ENCODE results near the gene SMIM24.

The SMIM24 gene

GRCh38 chr19:3474614-3475013 is 5.7 kb downstream of the SMIM24 start:
- Histone ChIP-seq H3K4me1 (ENCODE audit: control insufficient read depth, insufficient read depth, low read length) (peaks cover 32% of the 10 kb centered on the region), H3K4me3 (ENCODE audit: low read length) (no peak overlapping the region), H3K36me3 (ENCODE audit: control insufficient read depth, insufficient read depth, low read length) (no peaks in the 10 kb centered on the region), H3K9me3 (ENCODE audit: control insufficient read depth, low read length) (no peaks in the 10 kb centered on the region), H3K27me3 (ENCODE audit: control insufficient read depth, insufficient read depth, low read length) (no peaks in the 10 kb centered on the region), H3K9ac (ENCODE audit: low read length) (no peak overlapping the region)

GRCh38 chr19:3474010-3474409 is 6.3 kb downstream of the SMIM24 start:
- Histone ChIP-seq H3K4me1 (ENCODE audit: control insufficient read depth, insufficient read depth, low read length) (peaks cover 26% of the 10 kb centered on the region), H3K27me3 (ENCODE audit: control insufficient read depth, insufficient read depth, low read length) (no peaks in the 10 kb centered on the region), H3K9me3 (ENCODE audit: control insufficient read depth, low read length) (no peaks in the 10 kb centered on the region), H3K36me3 (ENCODE audit: control insufficient read depth, insufficient read depth, low read length) (no peaks in the 10 kb centered on the region), H3K9ac (ENCODE audit: low read length) (no peak overlapping the region), H3K4me3 (ENCODE audit: low read length) (no peak overlapping the region)

- Histone ChIP-seq H3K27me3 (ENCODE audit: control insufficient read depth, insufficient read depth, low read length) (no peaks in the 10 kb centered on the region), H3K4me3 (ENCODE audit: low read length) (no peak overlapping the region), H3K9ac (ENCODE audit: low read length) (no peak overlapping the region), H3K9me3 (ENCODE audit: control insufficient read depth, low read length) (no peaks in the 10 kb centered on the region), H3K4me1 (ENCODE audit: control insufficient read depth, insufficient read depth, low read length) (peaks cover 25% of the 10 kb centered on the region), H3K36me3 (ENCODE audit: control insufficient read depth, insufficient read depth, low read length) (no peaks in the 10 kb centered on the region)
Measured at GRCh38 chr19:3471954-3472655, 8.2 kb downstream of the SMIM24 start.

GRCh38 chr19:3470500-3471128 is 9.7 kb downstream of the SMIM24 start:
- Histone ChIP-seq H3K36me3 (ENCODE audit: control insufficient read depth, insufficient read depth, low read length) (no peaks in the 10 kb centered on the region), H3K4me1 (ENCODE audit: control insufficient read depth, insufficient read depth, low read length) (peaks cover 25% of the 10 kb centered on the region), H3K9ac (ENCODE audit: low read length) (no peak overlapping the region), H3K9me3 (ENCODE audit: control insufficient read depth, low read length) (no peaks in the 10 kb centered on the region), H3K4me3 (ENCODE audit: low read length) (no peak overlapping the region), H3K27me3 (ENCODE audit: control insufficient read depth, insufficient read depth, low read length) (no peaks in the 10 kb centered on the region)

GRCh38 chr19:3469638-3470499 is 10.5 kb downstream of the SMIM24 start:
- H3K4me1 ChIP-seq (ENCODE audit: control insufficient read depth, insufficient read depth, low read length), result peaks cover 24% of the 10 kb centered on the region
- H3K4me3 ChIP-seq (ENCODE audit: low read length), result no peak overlapping the region
- H3K9ac ChIP-seq (ENCODE audit: low read length), result no peak overlapping the region

GRCh38 chr19:3468211-3468610 is 12.1 kb downstream of the SMIM24 start:
- no peaks in the 10 kb centered on the region for H3K9me3 ChIP-seq (ENCODE audit: control insufficient read depth, low read length)
- no peak overlapping the region for H3K9ac ChIP-seq (ENCODE audit: low read length)
- H3K27me3 ChIP-seq (ENCODE audit: control insufficient read depth, insufficient read depth, low read length), result no peaks in the 10 kb centered on the region
- no peaks in the 10 kb centered on the region for H3K36me3 ChIP-seq (ENCODE audit: control insufficient read depth, insufficient read depth, low read length)
- no peak overlapping the region for H3K4me3 ChIP-seq (ENCODE audit: low read length)
- H3K4me1 ChIP-seq (ENCODE audit: control insufficient read depth, insufficient read depth, low read length), result peaks cover 10% of the 10 kb centered on the region

More at GRCh38 chr19:3469638-3470499, 10.5 kb downstream of the SMIM24 start:
- H3K9me3 ChIP-seq (ENCODE audit: control insufficient read depth, low read length), result no peaks in the 10 kb centered on the region
- H3K27me3 ChIP-seq (ENCODE audit: control insufficient read depth, insufficient read depth, low read length), result no peaks in the 10 kb centered on the region
- no peaks in the 10 kb centered on the region for H3K36me3 ChIP-seq (ENCODE audit: control insufficient read depth, insufficient read depth, low read length)

GRCh38 chr19:3467437-3468198 is 12.7 kb downstream of the SMIM24 start:
- no peak overlapping the region for H3K9ac ChIP-seq (ENCODE audit: low read length)
- peaks cover 7% of the 10 kb centered on the region for H3K4me1 ChIP-seq (ENCODE audit: control insufficient read depth, insufficient read depth, low read length)
- H3K36me3 ChIP-seq (ENCODE audit: control insufficient read depth, insufficient read depth, low read length), result no peaks in the 10 kb centered on the region
- no peak overlapping the region for H3K4me3 ChIP-seq (ENCODE audit: low read length)
- H3K27me3 ChIP-seq (ENCODE audit: control insufficient read depth, insufficient read depth, low read length), result no peaks in the 10 kb centered on the region
- no peaks in the 10 kb centered on the region for H3K9me3 ChIP-seq (ENCODE audit: control insufficient read depth, low read length)

GRCh38 chr19:3466635-3467034 is 13.7 kb downstream of the SMIM24 start:
- no peak overlapping the region for H3K9ac ChIP-seq (ENCODE audit: low read length)
- no peaks in the 10 kb centered on the region for H3K9me3 ChIP-seq (ENCODE audit: control insufficient read depth, low read length)
- no peaks in the 10 kb centered on the region for H3K27me3 ChIP-seq (ENCODE audit: control insufficient read depth, insufficient read depth, low read length)
- H3K4me3 ChIP-seq (ENCODE audit: low read length), result no peak overlapping the region
- no peaks in the 10 kb centered on the region for H3K36me3 ChIP-seq (ENCODE audit: control insufficient read depth, insufficient read depth, low read length)
- H3K4me1 ChIP-seq (ENCODE audit: control insufficient read depth, insufficient read depth, low read length), result no peaks in the 10 kb centered on the region

- no peak overlapping the region for H3K4me3 ChIP-seq (ENCODE audit: low read length)
- H3K4me1 ChIP-seq (ENCODE audit: control insufficient read depth, insufficient read depth, low read length), result no peaks in the 10 kb centered on the region
- H3K9me3 ChIP-seq (ENCODE audit: control insufficient read depth, low read length), result no peaks in the 10 kb centered on the region
- no peaks in the 10 kb centered on the region for H3K27me3 ChIP-seq (ENCODE audit: control insufficient read depth, insufficient read depth, low read length)
- H3K9ac ChIP-seq (ENCODE audit: low read length), result no peak overlapping the region
- no peaks in the 10 kb centered on the region for H3K36me3 ChIP-seq (ENCODE audit: control insufficient read depth, insufficient read depth, low read length)
Measured at GRCh38 chr19:3465552-3465951, 14.8 kb downstream of the SMIM24 start.

GRCh38 chr19:3464587-3465235 is 15.6 kb downstream of the SMIM24 start:
- no peaks in the 10 kb centered on the region for H3K9me3 ChIP-seq (ENCODE audit: control insufficient read depth, low read length)
- peaks cover 3% of the 10 kb centered on the region for H3K4me1 ChIP-seq (ENCODE audit: control insufficient read depth, insufficient read depth, low read length)
- no peak overlapping the region for H3K4me3 ChIP-seq (ENCODE audit: low read length)
- no peaks in the 10 kb centered on the region for H3K36me3 ChIP-seq (ENCODE audit: control insufficient read depth, insufficient read depth, low read length)
- no peak overlapping the region for H3K9ac ChIP-seq (ENCODE audit: low read length)
- no peaks in the 10 kb centered on the region for H3K27me3 ChIP-seq (ENCODE audit: control insufficient read depth, insufficient read depth, low read length)

Measured in mucosa of stomach (tissue), 1 donor.